Measurements from ENCODE around the gene SFXN5.

SFXN5 gene

DNA sequence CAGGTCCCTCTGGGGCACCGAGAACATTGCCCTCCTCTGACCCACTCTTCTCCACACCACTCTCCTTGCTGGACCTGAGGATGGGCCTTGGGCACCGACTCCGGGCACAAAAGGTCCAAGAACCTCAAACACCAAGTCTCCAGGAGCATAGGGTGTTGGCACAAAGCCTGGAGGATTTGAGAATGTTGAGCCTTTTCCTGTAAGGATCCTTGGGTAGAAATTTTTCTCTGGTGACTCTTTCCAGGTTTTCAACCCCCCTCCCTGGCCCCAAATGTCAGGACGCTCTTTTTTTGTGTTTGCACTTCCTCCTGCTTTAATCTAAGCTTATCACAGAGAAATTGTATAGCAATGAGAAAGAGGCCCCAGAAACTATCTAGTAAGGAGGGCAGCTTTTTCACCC is 175.1 kb downstream of the SFXN5 start:
- 94 to 95% methylated on average over 4 of the region's 4 CpGs for WGBS, 2 experiments
- H3K27me3 ChIP-seq (ENCODE audit: control insufficient read depth, insufficient read depth, low read length, poor library complexity, severe bottlenecking), result peaks cover 44% of the 10 kb centered on the region
- H3K4me1 ChIP-seq (ENCODE audit: control insufficient read depth, insufficient read depth, low read length), result peaks cover 11% of the 10 kb centered on the region
- no peaks in the 10 kb centered on the region for H3K9me3 ChIP-seq (ENCODE audit: control insufficient read depth, low read length)
- H3K4me3 ChIP-seq (ENCODE audit: insufficient read depth, low read depth, low read length), result no peak overlapping the region
- H3K36me3 ChIP-seq (ENCODE audit: control insufficient read depth, insufficient read depth, low read length), result no peaks in the 10 kb centered on the region
- no peak overlapping the region for H3K27ac ChIP-seq (ENCODE audit: insufficient read depth, low read depth, low read length, poor library complexity, severe bottlenecking)

DNA sequence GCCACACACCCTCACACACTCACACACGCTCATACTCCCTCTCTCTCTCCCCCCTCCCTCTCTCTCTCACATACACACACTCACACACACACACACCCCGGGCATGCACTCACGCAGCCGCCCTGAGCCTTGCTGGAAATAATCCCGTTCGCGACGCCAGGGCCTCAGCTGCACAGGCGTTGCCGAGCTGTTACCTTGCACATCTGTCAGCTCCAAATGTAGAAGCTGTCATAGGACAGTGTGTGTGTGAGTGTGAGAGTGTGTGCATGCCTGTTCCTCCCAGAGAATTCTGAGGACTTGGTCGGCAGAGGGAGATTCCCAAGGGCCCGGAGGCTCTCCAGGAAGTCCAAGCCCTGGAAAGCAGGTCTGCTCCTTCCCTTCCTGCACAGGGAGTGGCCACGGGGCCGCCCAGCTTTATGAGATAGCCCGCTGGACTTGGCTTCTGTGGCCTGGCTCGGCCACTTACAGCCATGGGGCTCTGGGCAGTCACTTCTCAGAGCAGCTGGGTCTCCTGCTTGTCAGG is 175.7 kb downstream of the SFXN5 start:
- WGBS, 2 experiments, result 64 to 67% methylated on average over 16 of the region's 16 CpGs
- H3K27me3 ChIP-seq (ENCODE audit: control insufficient read depth, insufficient read depth, low read length, poor library complexity, severe bottlenecking), result peaks cover 38% of the 10 kb centered on the region

DNA sequence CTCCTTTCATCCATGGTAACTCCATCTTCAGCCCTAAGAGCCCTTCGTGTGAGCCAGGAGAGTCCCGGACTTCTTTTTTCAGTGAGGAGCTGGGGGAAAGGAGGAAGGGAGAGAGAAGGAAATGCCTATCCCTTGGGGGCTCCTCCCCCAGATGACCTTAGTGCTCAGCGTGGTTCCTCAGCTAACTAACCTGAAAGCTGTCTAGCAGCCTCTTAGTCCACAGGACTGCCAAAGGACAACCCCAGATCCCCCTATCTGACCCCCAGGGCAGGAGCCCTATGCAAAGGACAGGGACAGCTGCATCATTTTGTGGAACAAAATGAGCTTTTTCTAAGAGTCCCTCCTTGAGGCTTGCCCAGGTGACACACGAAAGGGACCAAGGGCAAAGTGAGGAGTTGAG is 176.4 kb downstream of the SFXN5 start:
- H3K27me3 ChIP-seq (ENCODE audit: control insufficient read depth, insufficient read depth, low read length, poor library complexity, severe bottlenecking), result peaks cover 38% of the 10 kb centered on the region
- no peaks in the 10 kb centered on the region for H3K36me3 ChIP-seq (ENCODE audit: control insufficient read depth, insufficient read depth, low read length)
- H3K27ac ChIP-seq (ENCODE audit: insufficient read depth, low read depth, low read length, poor library complexity, severe bottlenecking), result no peak overlapping the region
- H3K4me1 ChIP-seq (ENCODE audit: control insufficient read depth, insufficient read depth, low read length), result peaks cover 11% of the 10 kb centered on the region
- H3K4me3 ChIP-seq (ENCODE audit: insufficient read depth, low read depth, low read length), result no peak overlapping the region
- 27 to 29% methylated on average over 4 of the region's 4 CpGs for whole genome bisulfite sequencing, 2 experiments
- H3K9me3 ChIP-seq (ENCODE audit: control insufficient read depth, low read length), result no peaks in the 10 kb centered on the region

More for the DNA sequence above, 175.7 kb downstream of the SFXN5 start:
- Histone ChIP-seq H3K27ac (ENCODE audit: insufficient read depth, low read depth, low read length, poor library complexity, severe bottlenecking) (no peak overlapping the region), H3K4me1 (ENCODE audit: control insufficient read depth, insufficient read depth, low read length) (peaks cover 11% of the 10 kb centered on the region), H3K36me3 (ENCODE audit: control insufficient read depth, insufficient read depth, low read length) (no peaks in the 10 kb centered on the region), H3K4me3 (ENCODE audit: insufficient read depth, low read depth, low read length) (no peak overlapping the region), H3K9me3 (ENCODE audit: control insufficient read depth, low read length) (no peaks in the 10 kb centered on the region)

DNA sequence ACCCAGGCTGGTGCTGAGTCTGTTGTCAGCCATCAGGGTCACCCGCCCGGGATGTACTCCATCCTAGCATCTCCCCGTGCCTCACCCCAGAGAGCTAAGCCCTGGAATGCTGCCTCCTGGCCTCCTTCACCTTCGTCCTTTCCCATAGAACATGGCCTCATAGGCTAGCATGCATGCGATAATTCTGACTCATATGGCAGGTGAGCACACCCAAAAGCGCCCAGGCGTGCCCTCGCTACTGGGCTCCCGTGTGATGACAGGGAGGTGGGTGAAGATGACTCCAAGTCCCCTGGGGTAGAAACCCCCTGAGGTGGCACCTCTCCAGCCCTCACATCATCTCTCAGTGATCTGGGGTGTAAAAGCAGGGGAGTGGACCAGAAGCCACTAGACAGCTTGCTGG is 177.0 kb downstream of the SFXN5 start:
- Histone ChIP-seq H3K9me3 (ENCODE audit: control insufficient read depth, low read length) (no peaks in the 10 kb centered on the region), H3K36me3 (ENCODE audit: control insufficient read depth, insufficient read depth, low read length) (no peaks in the 10 kb centered on the region), H3K27me3 (ENCODE audit: control insufficient read depth, insufficient read depth, low read length, poor library complexity, severe bottlenecking) (peaks cover 40% of the 10 kb centered on the region), H3K27ac (ENCODE audit: insufficient read depth, low read depth, low read length, poor library complexity, severe bottlenecking) (no peak overlapping the region), H3K4me1 (ENCODE audit: control insufficient read depth, insufficient read depth, low read length) (peaks cover 11% of the 10 kb centered on the region), H3K4me3 (ENCODE audit: insufficient read depth, low read depth, low read length) (no peak overlapping the region)
- WGBS, 2 experiments, result 91 to 94% methylated on average over 9 of the region's 9 CpGs

DNA sequence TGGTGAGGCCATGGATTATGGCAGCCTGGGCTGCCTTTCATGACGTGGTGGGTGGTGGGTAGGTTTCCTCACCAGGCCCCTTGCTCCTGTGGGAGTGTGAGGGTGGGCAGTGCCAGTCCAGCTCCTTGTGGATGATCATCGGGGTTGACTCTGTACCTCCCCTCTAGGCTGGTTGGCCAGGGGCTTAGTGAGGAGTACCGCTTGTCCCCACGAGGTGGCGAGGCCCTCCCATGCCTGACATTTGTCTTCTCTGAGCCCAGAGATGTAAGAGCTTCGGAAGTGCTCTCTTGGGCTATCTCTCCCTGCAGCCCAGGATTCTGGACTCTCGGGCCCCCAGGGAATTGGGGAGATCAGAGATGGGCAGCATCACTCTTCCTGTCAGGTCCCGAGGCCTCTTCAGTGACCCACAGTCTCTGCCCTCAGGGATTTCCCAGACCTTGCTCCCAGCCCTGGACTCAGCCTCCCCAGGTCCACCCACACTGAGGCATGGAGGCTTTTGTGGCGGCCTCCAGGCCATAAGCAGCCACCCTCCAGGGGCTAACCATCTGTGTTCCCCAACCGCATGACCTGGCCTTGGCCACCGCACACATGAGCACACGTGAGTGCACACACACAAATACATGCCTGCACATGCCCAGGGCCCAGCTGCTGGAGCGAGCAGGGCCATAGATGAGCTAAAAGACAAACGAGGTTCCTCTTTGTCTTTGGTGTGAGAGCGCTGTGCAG is 177.8 kb downstream of the SFXN5 start:
- WGBS, 2 experiments, result 52 to 54% methylated on average over 15 of the region's 15 CpGs
- H3K27me3 ChIP-seq (ENCODE audit: control insufficient read depth, insufficient read depth, low read length, poor library complexity, severe bottlenecking), result peaks cover 45% of the 10 kb centered on the region
- H3K4me3 ChIP-seq (ENCODE audit: insufficient read depth, low read depth, low read length), result no peak overlapping the region
- no peaks in the 10 kb centered on the region for H3K36me3 ChIP-seq (ENCODE audit: control insufficient read depth, insufficient read depth, low read length)
- H3K9me3 ChIP-seq (ENCODE audit: control insufficient read depth, low read length), result no peaks in the 10 kb centered on the region
- H3K4me1 ChIP-seq (ENCODE audit: control insufficient read depth, insufficient read depth, low read length), result peaks cover 11% of the 10 kb centered on the region
- no peak overlapping the region for H3K27ac ChIP-seq (ENCODE audit: insufficient read depth, low read depth, low read length, poor library complexity, severe bottlenecking)

DNA sequence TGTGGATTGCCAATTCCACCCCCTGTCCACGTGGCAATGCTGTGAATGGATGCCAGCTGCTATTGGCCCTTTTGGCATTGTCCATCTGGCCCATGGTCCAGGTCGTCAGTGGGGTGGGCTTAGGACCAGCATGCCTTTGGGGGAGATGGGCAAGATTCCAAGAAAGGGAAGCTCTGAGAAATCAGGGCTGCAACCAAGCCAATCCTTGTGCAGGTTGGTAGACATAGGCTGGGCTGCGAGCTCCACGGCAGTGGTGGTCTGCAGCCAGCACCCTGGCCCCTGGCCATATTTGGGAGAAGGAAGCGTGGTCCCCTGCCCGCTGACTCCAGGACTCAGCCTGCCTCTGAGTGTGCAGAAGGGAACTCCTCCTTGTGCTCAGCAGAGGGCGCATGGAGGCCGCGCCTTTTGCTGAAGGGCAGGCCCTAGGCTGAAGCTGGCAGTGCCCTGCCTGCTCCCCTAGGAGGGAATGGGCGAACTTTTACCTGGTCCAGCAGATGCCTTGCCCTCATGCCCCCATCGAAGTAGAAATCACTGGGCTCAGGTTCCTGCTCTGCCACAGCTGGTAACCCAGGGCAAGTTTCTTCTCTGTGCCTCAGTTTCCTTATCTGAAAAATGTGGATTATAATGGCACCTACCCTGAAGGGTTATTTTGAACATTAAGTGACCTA is 178.9 kb downstream of the SFXN5 start:
- H3K9me3 ChIP-seq (ENCODE audit: control insufficient read depth, low read length), result no peaks in the 10 kb centered on the region
- H3K27me3 ChIP-seq (ENCODE audit: control insufficient read depth, insufficient read depth, low read length, poor library complexity, severe bottlenecking), result peaks cover 50% of the 10 kb centered on the region
- 18 to 19% methylated on average over 11 of the region's 11 CpGs for WGBS, 2 experiments
- no peaks in the 10 kb centered on the region for H3K36me3 ChIP-seq (ENCODE audit: control insufficient read depth, insufficient read depth, low read length)
- H3K4me3 ChIP-seq (ENCODE audit: insufficient read depth, low read depth, low read length), result no peak overlapping the region
- no peak overlapping the region for H3K27ac ChIP-seq (ENCODE audit: insufficient read depth, low read depth, low read length, poor library complexity, severe bottlenecking)
- H3K4me1 ChIP-seq (ENCODE audit: control insufficient read depth, insufficient read depth, low read length), result peaks cover 8% of the 10 kb centered on the region
